Loucy (cell line): ENCODE data around the gene TRPM6.

Experiments used
- CTCF ChIP-seq: fragments of 200-600 bp; sonication (generic); conservative IDR thresholded peaks from 2 replicates; pipeline ENCODE4 v1.5.1; 2014; ENCODE audit warnings: mild to moderate bottlenecking, antibody characterized with exemption, low read length
- EZH2phosphoT487 ChIP-seq: fragments of 200-600 bp; IDR thresholded peaks from 2 replicates; pipeline ENCODE4 v1.6.1; 2018; ENCODE audit warnings: antibody characterized with exemption, mild to moderate bottlenecking, moderate library complexity, borderline replicate concordance

- TF ChIP-seq EZH2phosphoT487 = no peak
- no peak for TF ChIP-seq CTCF
Measured at GRCh38 chr9:74800226-74800625, 87.5 kb downstream of the TRPM6 start.
